ENCODE data around the gene WDR38. TPM values are rescaled to one million over a fixed set of nuclear protein-coding genes. Genes with fewer than 3 reads are reported as not detected.

Gene WDR38
- total and polyA plus RNA-seq, 9 of the 15 experiments (the other 6 are each of a cell fraction or from before 2014, with no cell fraction given): not detected

- TF ChIP-seq ZBTB11 (CRISPR knock-in tag; IDR thresholded peaks at IDR 0.05) (no peak), SRSF9 (IDR thresholded peaks at IDR 0.05; ENCODE audit: borderline replicate concordance, low read depth, low read length) (no peak), LEF1 (IDR thresholded peaks at IDR 0.05) (no peak), MTA2 (IDR thresholded peaks at IDR 0.05; ENCODE audit: low read depth) (no peak), TARDBP (IDR thresholded peaks at IDR 0.05) (no peak), FOXA3 (CRISPR knock-in tag; conservative IDR thresholded peaks at IDR 0.05 in 1 of 2, IDR thresholded peaks at IDR 0.05 in 1 of 2) (no peak), FIP1L1 (IDR thresholded peaks at IDR 0.05; ENCODE audit: low read depth, low read length, poor library complexity, severe bottlenecking) (no peak), NBN (IDR thresholded peaks at IDR 0.05; ENCODE audit: low read depth) (no peak), ZNF384 (IDR thresholded peaks at IDR 0.05; ENCODE audit: low read depth, low read length) (no peak), RBM17 (IDR thresholded peaks at IDR 0.05; ENCODE audit: borderline replicate concordance, low read depth, low read length) (no peak), ZNF644 (tag; IDR thresholded peaks at IDR 0.05; ENCODE audit: low read depth) (no peak), FOXJ2 (tag; IDR thresholded peaks at IDR 0.05) (no peak), USF2 (CRISPR knock-in tag; IDR thresholded peaks at IDR 0.05) (no peak), NCOA6 (IDR thresholded peaks at IDR 0.05) (no peak), BMI1 (IDR thresholded peaks at IDR 0.05; ENCODE audit: low read length) (no peak), NFATC3 (IDR thresholded peaks at IDR 0.05) (no peak), ZBTB8A (IDR thresholded peaks at IDR 0.05; ENCODE audit: partially characterized antibody) (no peak), ZBTB1 (CRISPR knock-in tag; IDR thresholded peaks at IDR 0.05; ENCODE audit: borderline replicate concordance, low read depth) (no peak), MBD2 (IDR thresholded peaks at IDR 0.05; ENCODE audit: borderline replicate concordance, low read depth) (no peak), HIVEP1 (CRISPR knock-in tag; IDR thresholded peaks at IDR 0.05) (no peak), KDM4B (IDR thresholded peaks at IDR 0.05; ENCODE audit: borderline replicate concordance in 2 of 2, low read depth in 1 of 2) (no peak), STAG1 (CRISPR knock-in tag; IDR thresholded peaks at IDR 0.05; ENCODE audit: borderline replicate concordance) (no peak)
Observed at GRCh38 chr9:124808246-124808956, 44.9 kb upstream of the WDR38 start (continued).

All from K562 (cell line).